GM19240 (cell line): ENCODE results near the gene HOXD4.

ENCODE experiments used
- DNase-seq: peaks from one replicate; pipeline ENCODE4 v3.0.0; 2011; ENCODE audit warnings: low spot score; ENCODE audit not compliant: insufficient read length

HOXD4 gene

DNA sequence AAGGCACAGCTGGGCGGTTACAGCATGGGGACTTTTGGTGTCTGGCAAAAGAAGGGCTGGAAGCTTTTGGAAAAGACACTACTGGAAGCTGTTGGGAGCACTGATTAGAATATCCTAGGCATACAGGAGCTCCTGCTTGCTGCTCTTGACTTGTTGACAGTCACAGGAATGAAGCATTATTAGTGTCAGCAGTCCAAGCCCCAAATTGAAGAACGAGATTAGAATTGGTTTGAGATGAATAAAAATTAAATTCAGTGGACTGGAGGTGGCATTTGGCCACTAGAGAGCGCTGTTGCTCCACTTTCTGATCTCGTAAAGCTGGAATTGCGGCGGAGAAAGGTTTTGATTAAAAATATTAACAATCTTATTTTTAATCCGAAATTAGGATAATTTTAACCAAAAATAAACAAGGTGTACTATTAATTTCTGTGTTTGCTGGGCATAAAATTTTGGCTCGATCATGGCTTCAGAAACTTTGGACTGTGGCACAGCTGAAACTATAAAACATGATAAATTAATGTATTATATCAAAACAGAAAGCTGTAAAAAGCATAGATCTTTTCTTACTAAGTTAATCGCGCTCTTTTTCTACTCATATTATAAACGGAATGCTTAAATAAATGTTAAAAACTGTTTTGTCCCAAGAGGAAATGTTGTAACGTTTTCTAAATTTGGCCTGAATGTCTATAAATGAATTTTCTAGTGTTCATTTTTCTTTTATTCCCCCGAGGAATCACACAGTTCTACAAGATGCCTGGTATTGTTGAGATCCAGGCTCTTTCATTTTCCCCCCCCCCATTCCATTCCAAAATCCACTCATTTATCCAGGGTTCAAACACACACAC is 24.2 kb upstream of the HOXD4 start:
- DNase-seq, result no peak

DNA sequence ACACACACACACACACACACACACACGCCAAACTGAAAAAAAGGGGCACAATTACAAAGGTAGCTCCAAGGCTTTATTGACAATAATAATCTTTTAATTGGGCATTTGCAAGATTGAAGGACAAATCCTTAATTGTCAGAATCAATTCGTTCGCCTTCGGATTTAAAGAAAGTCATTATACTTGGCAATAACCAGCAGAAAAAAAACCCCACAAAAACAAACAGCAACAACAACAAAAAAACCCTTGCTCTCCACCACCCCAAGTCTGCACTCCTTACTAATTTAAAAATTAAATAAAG is 23.6 kb upstream of the HOXD4 start:
- no peak for DNase-seq

DNA sequence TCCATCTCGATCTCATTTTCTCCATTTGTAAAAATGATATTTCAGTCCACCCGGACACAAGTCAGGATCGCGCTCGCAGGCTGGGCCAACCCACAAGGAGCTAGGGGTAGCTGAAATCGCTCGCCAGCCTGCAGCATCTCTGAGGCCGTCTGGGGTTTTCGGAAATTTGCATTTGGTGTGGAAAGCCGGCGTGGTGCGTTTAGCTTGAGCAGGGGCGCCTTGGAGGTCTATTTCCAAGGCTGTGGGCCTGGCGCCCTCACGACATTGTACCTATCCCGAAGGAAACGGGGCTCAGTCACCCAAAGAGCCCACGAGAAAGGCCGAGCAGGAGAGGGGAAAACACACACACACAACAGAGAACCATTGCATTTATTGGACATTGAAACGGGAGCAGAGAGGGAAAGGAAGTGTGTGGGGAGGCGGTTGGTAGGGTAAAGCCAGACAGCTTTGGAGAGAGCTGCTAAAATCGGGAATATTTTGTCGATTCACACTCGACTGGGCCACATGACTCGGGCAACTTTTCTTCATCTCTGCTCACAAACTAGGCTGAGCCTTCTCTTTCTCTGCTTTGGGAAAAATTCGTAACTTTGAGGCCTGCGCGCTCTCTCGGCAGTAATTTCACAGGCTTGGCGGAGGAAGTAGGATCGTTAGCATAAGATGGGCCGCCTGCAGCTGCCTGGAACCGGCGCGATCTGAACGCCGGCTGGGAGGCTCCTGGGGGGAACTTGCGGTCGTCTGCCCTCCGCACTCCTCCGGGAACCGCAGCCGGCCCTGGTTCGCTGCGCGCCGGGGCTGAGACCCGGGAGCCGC is 23.0 kb upstream of the HOXD4 start:
- DNase-seq, result no peak

DNA sequence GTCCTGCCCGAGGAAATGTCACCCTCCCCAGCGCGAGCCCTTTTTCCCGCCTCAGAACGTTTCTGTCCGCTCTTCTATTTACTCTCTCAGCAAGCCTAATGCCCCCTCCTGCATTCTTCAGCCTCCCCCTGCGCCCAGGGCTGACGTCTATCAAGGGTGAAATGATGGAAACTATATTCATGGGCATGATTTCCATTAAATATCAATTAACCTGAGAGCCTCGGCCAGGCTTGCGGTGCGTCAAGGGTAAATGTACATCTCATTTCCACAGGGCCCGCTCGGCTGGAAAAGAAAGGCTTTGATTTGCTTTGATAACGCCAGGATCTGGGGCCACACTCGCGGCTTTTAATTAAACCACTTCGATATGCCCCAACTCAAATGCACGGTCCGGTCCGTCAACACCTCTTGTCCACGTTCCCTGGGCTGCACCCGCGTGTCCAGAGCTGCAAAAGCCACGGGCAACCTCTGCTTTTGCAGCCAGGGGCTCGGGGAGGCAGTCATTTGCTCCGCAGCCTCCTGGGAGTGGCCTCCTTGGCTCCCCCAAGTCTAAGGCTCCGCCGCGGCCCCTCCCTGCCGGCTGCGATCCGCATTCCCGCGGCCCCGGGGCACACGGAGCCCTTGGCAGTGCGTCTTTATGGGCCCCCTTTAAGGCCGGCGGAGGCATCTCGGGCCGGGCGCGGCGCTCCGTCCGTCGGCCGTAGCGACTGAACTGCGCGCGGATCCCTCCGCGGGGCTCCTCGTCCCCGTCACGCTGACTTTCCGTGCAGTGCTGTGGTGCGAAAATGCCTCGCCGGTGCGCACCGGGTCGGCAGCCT is 22.2 kb upstream of the HOXD4 start, which contains the start of gene HOXD8:
Gene HOXD8, plus strand, starts transcription at position 724 of the 815 bp plus-strand sequence. CDS start 662 bp downstream, outside the sequence.
- no peak for DNase-seq

DNA sequence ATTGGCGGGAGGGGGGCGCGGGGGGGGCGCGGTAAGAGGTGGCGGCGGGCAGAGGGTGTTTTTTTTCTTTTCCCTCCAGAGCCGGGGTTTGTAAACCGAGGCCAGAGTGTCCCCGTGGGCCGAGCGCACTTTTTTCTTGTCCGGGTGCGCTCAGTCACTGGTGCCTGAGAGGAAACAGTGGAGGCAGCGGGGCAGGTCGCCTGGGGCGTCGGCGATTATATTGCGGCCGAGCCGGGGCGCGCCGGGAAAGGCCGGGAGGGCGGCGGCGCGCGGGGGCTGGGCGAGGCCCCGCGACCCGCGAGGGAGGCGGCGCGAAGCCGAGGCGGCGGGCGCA is 21.6 kb upstream of the HOXD4 start:
- DNase-seq, result no peak

DNA sequence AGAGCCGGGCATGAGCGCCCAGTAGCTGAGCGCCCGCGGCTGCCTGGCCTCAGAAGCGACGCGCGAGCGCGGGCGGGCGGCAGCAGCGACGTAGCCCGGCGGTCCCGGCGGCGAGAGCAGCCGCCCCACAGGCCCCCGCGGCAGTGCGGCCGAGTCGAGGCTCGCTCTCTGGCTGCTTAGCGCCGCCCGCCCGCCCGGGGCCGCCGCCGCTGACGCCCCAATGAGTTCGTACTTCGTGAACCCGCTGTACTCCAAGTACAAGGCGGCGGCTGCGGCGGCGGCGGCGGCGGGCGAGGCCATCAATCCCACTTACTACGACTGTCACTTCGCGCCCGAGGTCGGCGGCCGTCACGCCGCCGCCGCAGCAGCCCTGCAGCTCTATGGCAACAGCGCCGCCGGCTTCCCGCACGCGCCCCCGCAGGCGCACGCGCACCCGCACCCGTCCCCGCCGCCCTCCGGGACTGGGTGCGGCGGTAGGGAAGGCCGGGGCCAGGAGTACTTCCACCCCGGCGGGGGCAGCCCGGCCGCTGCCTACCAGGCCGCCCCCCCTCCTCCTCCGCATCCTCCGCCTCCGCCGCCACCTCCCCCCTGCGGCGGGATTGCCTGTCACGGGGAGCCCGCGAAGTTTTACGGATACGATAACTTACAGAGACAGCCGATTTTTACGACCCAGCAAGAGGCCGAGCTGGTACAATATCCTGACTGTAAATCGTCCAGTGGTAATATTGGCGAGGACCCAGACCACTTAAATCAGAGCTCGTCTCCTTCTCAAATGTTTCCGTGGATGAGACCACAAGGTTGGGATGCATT is 21.0 kb upstream of the HOXD4 start:
- DNase-seq, result no peak

DNA sequence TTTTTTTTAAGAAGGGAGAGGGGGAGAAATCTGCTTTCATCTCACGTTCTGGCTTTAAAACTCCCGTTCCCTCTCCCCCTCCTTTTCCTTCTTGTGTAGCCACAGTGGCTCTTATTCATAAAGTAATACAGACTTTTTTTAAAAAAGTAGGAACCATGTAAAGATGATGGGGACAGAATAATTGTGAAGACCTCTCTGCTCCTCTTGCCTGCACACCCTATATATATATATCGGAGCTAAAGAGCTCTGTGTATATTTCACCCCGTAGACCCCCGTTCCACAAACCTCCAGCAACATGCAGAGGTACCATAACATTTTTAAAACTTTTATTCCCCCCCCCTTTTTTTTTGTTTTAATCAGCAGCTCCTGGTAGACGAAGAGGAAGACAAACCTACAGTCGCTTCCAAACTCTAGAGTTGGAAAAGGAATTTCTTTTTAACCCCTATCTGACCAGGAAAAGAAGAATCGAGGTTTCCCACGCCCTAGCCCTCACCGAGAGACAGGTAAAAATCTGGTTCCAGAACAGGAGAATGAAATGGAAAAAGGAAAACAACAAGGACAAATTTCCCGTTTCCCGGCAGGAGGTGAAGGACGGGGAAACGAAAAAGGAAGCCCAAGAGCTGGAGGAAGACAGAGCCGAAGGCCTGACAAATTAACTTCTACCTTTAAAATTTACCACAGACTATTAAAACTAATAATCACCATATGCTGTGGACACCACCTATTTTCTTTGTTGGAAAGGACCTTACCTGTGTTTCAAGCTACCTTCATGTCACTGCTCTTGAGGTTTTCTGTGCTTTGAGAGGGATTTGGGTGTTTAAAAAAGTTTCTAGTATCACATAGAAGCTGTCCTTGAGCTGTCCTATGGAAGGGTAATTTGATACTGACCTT is 20.1 kb upstream of the HOXD4 start:
- DNase-seq, result no peak

DNA sequence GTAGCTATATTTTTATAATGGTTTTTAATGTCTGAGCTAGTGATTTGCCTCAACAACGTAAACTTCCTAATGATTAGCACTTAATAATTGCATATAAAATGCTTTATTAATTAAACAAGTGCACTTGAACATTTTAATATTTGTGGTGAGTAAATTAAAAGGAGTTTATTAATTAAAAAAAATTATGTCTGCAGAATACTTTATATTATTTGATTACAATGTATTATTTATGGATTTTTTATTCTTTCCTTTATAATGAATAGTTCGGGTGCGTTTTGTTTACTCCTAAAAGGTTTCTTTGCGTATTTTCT is 19.5 kb upstream of the HOXD4 start:
- DNase-seq, result no peak

DNA sequence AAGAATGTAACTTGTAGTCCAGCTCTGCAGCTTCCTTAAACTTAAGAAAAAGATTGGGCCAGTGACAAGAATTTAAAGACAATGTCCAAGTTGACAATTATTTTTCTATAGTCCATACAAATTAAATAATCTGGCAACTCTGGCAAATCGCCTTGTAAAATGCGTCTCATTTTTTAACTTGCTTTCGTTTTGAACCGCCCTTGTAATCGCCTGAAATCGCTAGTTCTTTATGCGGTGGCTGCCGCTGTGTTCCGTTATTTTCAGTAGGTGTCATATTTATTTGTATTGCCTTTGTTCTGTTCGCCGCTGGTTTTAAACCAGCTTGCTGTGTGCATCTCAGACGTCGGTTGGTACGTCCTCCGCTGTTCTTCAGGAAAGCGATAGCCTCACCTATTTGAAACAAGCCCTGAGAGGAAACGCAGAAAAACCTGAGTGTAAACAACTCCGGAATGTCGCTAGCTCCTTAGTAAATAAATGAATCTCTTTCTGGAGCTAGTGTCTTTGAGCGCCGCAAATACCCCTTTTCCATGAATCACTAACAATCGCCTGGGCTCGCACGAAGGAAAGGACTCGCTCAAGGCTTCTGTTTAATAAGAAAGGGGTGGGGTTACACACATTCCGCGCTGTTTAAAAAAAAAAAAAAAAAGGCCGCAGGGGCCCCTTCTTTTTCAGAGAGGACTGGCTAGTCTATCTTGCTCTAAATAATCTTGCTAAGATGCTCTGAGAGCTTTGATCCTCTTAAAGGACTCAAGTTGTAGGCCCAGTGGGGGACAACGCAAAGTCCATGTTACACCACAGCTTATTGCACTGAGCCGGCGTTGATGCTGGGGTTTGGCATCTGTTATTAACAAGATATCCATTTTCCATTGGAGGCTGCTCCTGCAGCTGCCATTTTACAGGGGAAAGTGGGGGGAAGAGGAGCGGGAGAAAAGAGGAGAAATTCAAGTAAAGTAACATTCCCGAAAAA is 18.9 kb upstream of the HOXD4 start:
- DNase-seq, result no peak

DNA sequence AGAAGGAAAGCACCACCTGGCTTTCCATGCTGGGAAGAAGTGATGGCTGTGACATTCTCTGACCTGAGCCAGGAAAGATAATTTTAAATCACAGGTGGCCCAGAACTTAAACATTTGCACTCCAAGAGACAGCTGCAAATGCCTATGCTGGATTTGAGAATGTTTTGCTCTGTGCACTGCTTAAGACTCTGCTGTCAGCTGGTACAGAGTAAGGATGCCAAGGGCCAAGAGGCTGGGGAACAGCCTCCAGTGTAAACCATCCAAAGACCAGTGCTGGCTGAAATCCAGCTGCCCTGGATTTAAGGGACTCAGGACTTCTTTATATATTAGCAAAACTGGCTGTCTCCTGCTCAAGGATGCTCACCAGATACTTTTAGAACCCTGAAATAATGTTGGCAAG is 18.0 kb upstream of the HOXD4 start:
- no peak for DNase-seq

DNA sequence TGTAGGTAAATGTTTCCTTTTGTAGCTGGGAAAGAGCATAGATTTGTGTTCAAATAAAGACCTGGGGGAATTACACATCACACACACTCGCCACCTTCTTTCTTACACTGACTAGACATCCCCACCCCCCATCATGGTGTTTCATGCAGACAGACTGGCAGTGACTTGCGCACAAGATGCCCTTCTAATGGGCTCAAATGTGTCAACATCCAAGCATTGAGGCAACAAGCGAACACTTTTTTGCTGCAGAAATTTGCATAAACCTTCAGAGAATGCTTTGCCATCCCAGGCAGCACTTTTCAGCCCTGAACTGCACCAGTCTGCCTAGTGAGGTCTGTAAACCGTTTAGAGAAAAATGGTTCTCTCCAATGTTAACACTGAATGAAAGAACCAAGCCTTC is 17.3 kb upstream of the HOXD4 start:
- no peak for DNase-seq

DNA sequence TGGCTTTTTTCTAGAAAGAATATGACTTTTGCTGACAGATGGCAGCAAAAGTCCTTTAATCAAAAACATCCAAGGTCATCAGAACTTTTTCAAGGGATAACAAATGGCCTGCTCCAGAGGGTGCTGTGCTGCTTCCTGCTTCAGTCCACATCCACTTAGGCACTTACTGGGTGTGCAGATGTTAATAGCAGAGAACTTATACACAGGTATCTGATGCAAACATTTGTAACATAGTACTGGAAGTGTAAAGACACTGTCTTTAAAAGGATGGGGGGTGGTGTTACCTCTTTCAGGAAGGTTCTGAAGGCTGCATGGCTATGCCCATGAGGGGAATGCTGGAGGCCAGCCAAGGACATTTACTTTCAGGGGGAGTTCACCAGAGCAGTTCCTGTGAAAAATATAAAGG is 16.3 kb upstream of the HOXD4 start:
- DNase-seq, result no peak

DNA sequence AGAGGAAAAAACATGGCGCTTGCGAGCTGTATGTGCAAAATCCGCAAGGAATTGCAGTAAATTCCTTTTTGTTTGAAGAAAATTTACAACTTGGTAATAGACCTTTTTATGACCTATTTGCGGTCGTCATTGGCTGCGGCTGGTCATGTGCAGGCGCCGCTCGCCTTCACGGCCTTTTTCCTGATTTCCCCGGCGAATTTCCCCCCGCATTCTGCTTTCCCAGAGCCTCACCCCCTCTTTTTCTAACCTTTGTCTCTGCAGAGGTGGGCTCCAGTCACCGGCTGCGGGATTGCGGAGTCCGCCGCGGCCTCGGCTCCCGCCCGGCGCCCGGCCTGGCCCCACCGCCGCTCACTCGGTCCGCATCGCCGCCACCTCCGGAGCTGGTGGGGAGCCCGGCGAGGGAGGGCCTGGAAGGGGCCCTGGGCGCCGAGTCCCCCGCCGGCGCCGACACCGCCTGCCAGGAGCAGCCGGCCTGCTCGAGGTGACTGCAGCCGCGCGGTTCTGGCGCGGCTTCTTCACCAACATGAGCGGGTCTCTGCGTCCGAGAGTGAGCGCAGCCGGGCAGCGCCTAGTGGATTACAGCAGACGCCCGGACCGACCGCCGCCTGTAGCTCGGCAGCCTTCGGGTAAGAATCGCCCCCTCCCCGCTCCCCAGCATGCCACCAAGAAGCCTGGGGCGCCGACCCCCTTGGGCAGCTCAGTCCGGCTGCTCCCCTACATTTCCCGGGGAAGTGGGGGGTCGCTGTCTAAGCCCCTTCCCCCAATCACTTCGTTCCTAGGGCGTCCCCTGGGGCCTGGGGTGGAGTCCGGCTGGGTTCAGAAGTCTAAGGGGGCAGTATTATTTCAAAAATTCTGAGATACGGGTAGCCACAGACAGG is 14.7 kb upstream of the HOXD4 start:
- no peak for DNase-seq

DNA sequence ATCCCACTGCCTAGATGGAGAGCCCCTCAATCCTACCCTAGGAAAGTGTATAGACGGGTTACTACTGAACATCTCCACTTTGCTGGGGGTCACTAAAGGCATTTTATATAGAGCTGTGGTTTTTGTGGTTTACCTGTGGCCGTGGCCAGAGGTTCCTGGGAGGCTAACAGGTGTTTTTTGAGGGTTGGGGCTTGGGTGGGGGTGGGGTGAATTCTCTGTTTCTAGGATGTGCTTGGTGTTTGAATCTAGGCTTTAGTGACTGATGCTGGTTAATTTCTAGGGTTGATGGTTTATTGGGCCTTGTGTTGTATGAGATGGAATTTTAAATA is 14.1 kb upstream of the HOXD4 start:
- no peak for DNase-seq

DNA sequence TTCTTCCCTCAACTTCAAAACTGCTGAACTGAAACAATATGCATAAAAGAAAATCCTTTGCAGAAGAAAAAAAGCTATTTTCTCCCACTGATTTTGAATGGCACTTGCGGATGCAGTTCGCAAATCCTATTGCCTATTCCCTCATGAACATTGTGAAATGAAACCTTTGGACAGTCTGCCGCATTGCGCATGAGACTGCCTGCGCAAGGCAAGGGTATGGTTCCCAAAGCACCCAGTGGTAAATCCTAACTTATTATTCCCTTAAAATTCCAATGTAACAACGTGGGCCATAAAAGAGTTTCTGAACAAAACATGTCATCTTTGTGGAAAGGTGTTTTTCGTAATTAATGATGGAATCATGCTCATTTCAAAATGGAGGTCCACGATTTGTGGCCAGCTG is 13.4 kb upstream of the HOXD4 start:
- DNase-seq, result no peak

DNA sequence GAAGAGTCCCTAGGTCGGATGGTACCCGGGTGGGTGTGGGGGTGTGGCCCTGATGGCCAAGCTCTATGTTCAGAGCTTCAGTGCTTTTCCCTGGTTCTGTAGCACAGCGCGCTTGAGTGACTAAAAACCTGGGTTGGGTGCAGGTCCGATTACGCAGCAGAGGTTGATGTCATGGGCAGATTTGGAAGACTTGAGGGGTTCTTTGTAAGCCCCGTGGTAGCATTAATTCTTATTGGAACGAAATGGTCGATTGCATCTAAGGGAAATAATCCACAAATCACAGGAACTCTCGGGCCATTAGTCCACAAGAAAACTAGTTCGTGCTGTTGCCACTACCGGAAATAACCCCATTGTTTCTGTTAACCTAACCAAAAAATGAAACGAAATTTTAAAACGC is 12.8 kb upstream of the HOXD4 start:
- DNase-seq, result no peak

DNA sequence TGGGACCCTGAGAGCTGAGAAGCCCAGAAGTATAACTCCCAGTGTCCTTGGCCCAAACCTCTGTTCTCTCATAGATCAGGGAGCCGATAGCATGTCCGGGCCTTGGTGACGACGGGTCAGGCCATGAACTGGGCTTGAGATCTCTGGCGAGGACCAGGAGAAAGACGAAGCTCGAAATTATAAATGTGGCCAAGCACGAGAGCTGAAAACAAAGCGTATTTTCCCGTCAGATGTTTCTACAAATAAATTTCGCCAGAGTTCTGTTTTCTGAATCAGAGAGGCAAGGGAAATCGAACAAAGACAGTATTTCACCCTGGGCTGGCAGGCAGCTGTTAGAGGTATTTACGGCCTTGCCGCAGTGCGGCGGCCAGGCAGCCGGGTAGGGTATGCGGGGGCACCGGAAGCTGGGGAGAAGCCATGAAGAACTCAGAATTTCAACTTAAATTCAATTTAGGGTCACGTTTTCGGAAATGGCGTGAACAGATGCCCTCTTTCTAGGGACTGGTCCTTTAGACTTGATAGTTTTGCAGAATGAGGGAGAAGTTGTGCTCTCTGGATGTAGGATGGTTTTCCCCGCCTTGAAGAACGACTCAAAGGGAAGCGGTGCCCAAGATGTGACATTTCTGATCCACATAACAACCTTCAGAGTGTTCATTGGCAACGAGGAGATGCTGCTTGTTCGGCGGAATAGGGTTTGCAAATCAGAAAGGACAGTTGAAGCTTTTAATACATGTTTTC is 12.3 kb upstream of the HOXD4 start:
- DNase-seq, result no peak
